Neural cell (in vitro differentiated cells): ENCODE results near the gene L1CAM.

Experiments
- TF ChIP-seq, protein P1 (sequence below): IDR thresholded peaks from 2 replicates; pipeline ENCODE4 v1.6.1; 2012; ENCODE audit warnings: borderline replicate concordance
- TF ChIP-seq, protein P2 (sequence below): fragments of 450-650 bp; IDR thresholded peaks from 2 replicates; pipeline ENCODE4 v1.5.1; 2014; ENCODE audit warnings: antibody characterized with exemption, mild to moderate bottlenecking, moderate library complexity; ENCODE audit not compliant: poor library complexity, severe bottlenecking

DNA sequence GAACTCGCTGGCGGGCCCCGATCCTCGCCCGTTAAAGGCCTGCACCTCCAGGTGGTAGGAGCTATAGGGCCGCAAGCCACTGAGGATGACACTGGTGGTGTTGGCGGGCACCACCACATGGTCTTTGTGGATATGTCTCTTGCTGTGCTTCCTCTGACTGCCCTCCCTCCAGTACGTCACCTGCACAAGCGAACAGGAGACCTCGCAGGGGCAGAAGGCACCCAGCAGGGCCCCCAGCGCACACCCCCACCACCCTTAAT, 20.7 kb downstream of the L1CAM start:
- TF ChIP-seq, protein P1, sequence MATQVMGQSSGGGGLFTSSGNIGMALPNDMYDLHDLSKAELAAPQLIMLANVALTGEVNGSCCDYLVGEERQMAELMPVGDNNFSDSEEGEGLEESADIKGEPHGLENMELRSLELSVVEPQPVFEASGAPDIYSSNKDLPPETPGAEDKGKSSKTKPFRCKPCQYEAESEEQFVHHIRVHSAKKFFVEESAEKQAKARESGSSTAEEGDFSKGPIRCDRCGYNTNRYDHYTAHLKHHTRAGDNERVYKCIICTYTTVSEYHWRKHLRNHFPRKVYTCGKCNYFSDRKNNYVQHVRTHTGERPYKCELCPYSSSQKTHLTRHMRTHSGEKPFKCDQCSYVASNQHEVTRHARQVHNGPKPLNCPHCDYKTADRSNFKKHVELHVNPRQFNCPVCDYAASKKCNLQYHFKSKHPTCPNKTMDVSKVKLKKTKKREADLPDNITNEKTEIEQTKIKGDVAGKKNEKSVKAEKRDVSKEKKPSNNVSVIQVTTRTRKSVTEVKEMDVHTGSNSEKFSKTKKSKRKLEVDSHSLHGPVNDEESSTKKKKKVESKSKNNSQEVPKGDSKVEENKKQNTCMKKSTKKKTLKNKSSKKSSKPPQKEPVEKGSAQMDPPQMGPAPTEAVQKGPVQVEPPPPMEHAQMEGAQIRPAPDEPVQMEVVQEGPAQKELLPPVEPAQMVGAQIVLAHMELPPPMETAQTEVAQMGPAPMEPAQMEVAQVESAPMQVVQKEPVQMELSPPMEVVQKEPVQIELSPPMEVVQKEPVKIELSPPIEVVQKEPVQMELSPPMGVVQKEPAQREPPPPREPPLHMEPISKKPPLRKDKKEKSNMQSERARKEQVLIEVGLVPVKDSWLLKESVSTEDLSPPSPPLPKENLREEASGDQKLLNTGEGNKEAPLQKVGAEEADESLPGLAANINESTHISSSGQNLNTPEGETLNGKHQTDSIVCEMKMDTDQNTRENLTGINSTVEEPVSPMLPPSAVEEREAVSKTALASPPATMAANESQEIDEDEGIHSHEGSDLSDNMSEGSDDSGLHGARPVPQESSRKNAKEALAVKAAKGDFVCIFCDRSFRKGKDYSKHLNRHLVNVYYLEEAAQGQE, result no peak
- TF ChIP-seq, protein P2, sequence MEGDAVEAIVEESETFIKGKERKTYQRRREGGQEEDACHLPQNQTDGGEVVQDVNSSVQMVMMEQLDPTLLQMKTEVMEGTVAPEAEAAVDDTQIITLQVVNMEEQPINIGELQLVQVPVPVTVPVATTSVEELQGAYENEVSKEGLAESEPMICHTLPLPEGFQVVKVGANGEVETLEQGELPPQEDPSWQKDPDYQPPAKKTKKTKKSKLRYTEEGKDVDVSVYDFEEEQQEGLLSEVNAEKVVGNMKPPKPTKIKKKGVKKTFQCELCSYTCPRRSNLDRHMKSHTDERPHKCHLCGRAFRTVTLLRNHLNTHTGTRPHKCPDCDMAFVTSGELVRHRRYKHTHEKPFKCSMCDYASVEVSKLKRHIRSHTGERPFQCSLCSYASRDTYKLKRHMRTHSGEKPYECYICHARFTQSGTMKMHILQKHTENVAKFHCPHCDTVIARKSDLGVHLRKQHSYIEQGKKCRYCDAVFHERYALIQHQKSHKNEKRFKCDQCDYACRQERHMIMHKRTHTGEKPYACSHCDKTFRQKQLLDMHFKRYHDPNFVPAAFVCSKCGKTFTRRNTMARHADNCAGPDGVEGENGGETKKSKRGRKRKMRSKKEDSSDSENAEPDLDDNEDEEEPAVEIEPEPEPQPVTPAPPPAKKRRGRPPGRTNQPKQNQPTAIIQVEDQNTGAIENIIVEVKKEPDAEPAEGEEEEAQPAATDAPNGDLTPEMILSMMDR, result no peak
